ENCODE data around the gene SHANK3. TPM values are rescaled to one million over a fixed set of nuclear protein-coding genes. Genes with fewer than 3 reads are reported as not detected.

SHANK3 gene
- total and polyA plus RNA-seq, 3 donors from 2014 or later: 6.3 to 16.0 (median 11.4) TPM

DNA sequence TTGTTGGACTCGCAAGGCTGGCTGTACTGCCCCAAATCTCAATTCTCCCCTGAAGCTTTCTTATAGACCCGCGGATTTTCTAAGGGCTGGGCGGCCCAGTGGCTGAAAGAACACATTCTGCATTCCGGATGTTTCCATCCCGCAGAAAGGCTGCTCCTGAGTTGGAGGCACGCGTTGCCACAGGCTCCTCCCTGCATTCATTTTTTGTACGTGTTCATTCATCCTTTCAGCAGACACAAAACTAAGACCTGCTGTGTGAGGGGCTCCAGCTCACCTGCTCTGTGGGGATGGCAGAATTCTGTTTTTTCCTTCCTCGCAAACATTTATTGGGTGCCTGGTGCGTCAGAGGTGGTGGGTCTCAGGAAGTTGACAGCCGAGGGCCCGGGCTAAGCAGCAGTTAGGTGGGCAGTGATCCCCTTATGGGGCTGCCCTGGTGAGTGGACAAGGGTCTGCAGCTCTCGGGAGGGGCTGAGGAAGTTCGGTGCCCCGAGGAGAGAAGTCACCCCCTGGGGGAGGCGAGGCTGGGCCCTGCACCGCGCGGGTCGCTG lies 23.7 kb downstream of the SHANK3 start:
- intact Hi-C loops (cut with DNase I; ENCODE audit: low total_unique reads): no loop called here
- no peak for DNase-seq
- WGBS, 2 donors: 59 to 68% methylated on average over 13 to 21 of the region's 21 CpGs

DNA sequence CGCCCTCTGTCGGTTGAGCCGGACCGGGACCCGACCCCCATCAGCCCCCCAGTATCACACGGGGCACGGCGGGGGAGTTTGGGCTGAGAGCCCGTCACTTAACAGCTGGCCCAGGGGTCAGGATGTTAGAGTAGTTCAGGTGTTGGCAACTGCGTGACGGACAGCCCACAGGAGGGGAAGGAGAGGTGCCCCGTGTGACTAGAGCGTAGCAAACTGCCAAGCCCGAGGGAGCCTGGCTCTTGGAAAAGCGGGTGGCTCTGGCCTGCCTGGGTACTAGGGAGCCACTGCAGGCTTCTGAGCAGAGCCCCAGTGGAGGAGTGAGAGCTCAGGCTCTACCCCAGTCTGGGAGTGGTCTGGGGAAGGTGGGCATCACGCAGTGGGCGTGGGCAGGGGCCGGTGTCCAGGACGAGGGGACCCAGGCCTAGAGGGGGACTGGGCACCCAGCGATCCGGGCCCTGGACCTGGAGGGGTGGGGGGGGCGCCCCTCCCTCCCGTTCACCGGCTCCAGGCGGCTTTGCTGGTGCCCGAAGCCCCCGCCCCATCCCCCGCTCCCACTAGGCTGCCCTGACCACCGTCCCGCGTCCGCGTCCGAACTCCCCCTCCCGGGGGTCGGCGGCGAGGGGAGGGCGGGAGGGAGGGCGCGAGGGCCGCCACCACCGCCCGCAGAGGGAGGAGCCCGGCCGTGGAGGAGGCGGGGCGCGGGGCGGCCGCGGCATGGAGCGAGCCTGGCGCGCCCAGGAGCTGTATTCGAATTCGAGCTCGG lies 24.4 kb downstream of the SHANK3 start:
- no peaks in the 10 kb centered on the region for H3K9me3 ChIP-seq
- no peak for DNase-seq
- no peaks in the 10 kb centered on the region for H3K4me1 ChIP-seq
- intact Hi-C loops (cut with DNase I; ENCODE audit: low total_unique reads): no loop called here
- no peak overlapping the region for H3K27ac ChIP-seq
- H3K27me3 ChIP-seq: no peaks in the 10 kb centered on the region
- peak overlapping the region; percentile 18 to 38 for H3K4me3 ChIP-seq
- WGBS, 2 donors: 7 to 41% methylated on average over 6 to 44 of the region's 58 CpGs
- TF ChIP-seq CTCF (IDR thresholded peaks at IDR 0.05) (peak; percentile 22 to 39 (median 35)), POLR2A (IDR thresholded peaks at IDR 0.05) (no peak)
- no peaks in the 10 kb centered on the region for H3K36me3 ChIP-seq (ENCODE audit: low read depth, missing control alignments)

More for the DNA sequence above, 23.7 kb downstream of the SHANK3 start:
- TF ChIP-seq POLR2A (IDR thresholded peaks at IDR 0.05): no peak
- no peak for TF ChIP-seq CTCF (IDR thresholded peaks at IDR 0.05)
- Histone ChIP-seq H3K27ac (no peak overlapping the region), H3K27me3 (no peaks in the 10 kb centered on the region), H3K4me1 (no peaks in the 10 kb centered on the region), H3K4me3 (no peak overlapping the region), H3K9me3 (no peaks in the 10 kb centered on the region), H3K36me3 (ENCODE audit: low read depth, missing control alignments) (no peaks in the 10 kb centered on the region)

DNA sequence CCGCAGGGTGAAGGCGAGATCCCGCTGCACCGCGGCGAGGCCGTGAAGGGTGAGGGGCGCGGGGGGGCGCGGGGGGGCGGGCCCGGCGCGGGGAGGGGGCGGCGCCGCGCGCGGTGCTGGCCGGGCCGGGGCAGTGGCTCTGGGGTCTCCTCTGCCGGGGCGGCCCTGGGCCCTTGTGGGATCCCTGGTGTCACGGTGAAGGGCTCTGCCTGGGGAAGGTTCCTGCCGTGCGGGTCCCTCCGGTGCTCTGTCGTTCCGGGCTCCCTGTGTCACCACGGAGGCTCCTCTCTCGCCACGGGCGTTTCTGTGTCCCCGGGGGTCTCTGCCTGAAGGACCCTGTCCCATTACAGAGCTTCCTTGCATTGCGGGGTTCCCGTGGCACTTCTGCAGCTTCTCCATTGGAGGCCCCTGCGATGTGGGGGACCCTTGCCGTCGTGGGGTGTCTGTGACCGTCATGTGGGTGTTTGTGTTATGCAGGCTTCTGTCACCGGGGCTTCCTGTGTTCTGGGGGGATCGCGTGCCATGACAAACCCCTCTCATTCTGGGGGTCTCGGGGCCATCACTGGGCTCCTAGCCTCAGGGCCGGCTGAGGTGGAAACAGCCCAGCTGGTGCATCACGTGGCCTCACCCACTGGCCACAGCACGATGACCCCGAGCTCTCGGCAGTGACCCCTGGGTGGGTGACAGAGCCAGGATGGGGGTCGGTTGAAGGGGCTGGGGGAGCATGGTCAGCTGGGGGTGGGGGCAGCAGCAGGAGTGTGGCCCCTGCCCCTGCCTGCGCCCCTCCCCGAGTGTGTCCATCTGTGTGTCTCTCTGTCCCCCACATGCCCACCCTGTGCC lies 25.3 kb downstream of the SHANK3 start:
- no peaks in the 10 kb centered on the region for H3K27me3 ChIP-seq
- no peak for DNase-seq
- no peak for TF ChIP-seq POLR2A (IDR thresholded peaks at IDR 0.05)
- no peak for TF ChIP-seq CTCF (IDR thresholded peaks at IDR 0.05)
- H3K36me3 ChIP-seq (ENCODE audit: low read depth, missing control alignments): no peaks in the 10 kb centered on the region
- no peaks in the 10 kb centered on the region for H3K4me1 ChIP-seq
- no peaks in the 10 kb centered on the region for H3K9me3 ChIP-seq
- no peak overlapping the region for H3K27ac ChIP-seq
- H3K4me3 ChIP-seq: peak overlapping the region in 1 of 2 donors; percentile 18
- intact Hi-C loops (cut with DNase I; ENCODE audit: low total_unique reads): no loop called here
- WGBS, 2 donors: 6 to 20% methylated on average over 9 to 46 of the region's 54 CpGs

DNA sequence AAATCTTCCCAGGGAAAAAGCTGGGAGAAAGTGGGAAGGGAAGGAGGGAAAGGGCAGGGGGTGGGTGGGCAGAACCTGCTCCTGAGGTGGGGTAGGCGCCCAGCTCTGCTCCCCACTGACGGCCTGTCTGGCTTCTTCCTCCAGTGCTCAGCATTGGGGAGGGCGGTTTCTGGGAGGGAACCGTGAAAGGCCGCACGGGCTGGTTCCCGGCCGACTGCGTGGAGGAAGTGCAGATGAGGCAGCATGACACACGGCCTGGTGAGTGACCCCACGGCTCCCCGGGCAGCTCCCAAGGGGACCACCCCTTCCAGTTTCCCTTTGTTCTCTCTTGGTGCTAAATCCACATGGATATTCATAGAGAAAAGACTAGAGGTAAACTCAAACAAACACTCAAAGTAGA lies 25.9 kb downstream of the SHANK3 start:
- H3K4me1 ChIP-seq: no peaks in the 10 kb centered on the region
- H3K36me3 ChIP-seq (ENCODE audit: low read depth, missing control alignments): no peaks in the 10 kb centered on the region
- intact Hi-C loops (cut with DNase I; ENCODE audit: low total_unique reads): no loop called here
- no peaks in the 10 kb centered on the region for H3K9me3 ChIP-seq
- H3K27me3 ChIP-seq: no peaks in the 10 kb centered on the region
- H3K4me3 ChIP-seq: no peak overlapping the region
- H3K27ac ChIP-seq: no peak overlapping the region
- 81% methylated on average over 12 of the region's 12 CpGs; no CpG with 5 or more reads in 1 of the 2 donors for WGBS, 2 donors
- TF ChIP-seq CTCF (IDR thresholded peaks at IDR 0.05) (no peak), POLR2A (IDR thresholded peaks at IDR 0.05) (no peak)
- DNase-seq: no peak
